Activated CD8-positive, alpha-beta memory T cell treated with anti-CD3 and anti-CD28 coated beads, Interleukin-2, amount 10 ng/mL, durations not matched to agents 7 days and 5 days (primary cell): Measurements from ENCODE around the gene UGT1A3. TPM values are rescaled to one million over a fixed set of nuclear protein-coding genes. Genes with fewer than 3 reads are reported as not detected.

Experiments used
- ATAC-seq: fragments of 150-1000 bp; cut with Tn5 transposase; one replicate; pipeline ENCODE4 v1.10.0; 2021; ENCODE audit warnings: moderate library complexity
- CTCF ChIA-PET: fragments of 350-600 bp; sonication (Branson Sonifier 250); formaldehyde crosslinking; loops from one replicate; lab custom pipeline; 2021; ENCODE audit warnings: antibody characterized with exemption; lab: Charles Lee
- DNase-seq: peaks from one replicate; pipeline ENCODE4 v3.0.0-alpha.2; 2020
- H3K27ac Mint-ChIP-seq: one replicate; pipeline ENCODE4 v1.8.0; 2021; ENCODE audit warnings: mild to moderate bottlenecking, mixed read lengths
- H3K27me3 Mint-ChIP-seq: one replicate; pipeline ENCODE4 v1.8.0; 2021; ENCODE audit warnings: mixed read lengths
- H3K36me3 Mint-ChIP-seq: one replicate; pipeline ENCODE4 v1.8.0; 2021; ENCODE audit warnings: mild to moderate bottlenecking, mixed read lengths
- H3K4me1 Mint-ChIP-seq: one replicate; pipeline ENCODE4 v1.8.0; 2021; ENCODE audit warnings: mixed read lengths
- H3K4me3 Mint-ChIP-seq: one replicate; pipeline ENCODE4 v1.8.0; 2021; ENCODE audit warnings: mild to moderate bottlenecking, moderate library complexity, mixed read lengths
- H3K9me3 Mint-ChIP-seq: one replicate; pipeline ENCODE4 v1.8.0; 2022; ENCODE audit warnings: low read depth, mixed read lengths
- total RNA-seq, 2 experiments: library from RNA; stranded (reverse); gene quantifications; one replicate each; pipeline ENCODE4 v1.2.3, GENCODE V29; 2021

UGT1A3 gene
- total RNA-seq, 2 experiments from 2014 or later, result not detected

DNA sequence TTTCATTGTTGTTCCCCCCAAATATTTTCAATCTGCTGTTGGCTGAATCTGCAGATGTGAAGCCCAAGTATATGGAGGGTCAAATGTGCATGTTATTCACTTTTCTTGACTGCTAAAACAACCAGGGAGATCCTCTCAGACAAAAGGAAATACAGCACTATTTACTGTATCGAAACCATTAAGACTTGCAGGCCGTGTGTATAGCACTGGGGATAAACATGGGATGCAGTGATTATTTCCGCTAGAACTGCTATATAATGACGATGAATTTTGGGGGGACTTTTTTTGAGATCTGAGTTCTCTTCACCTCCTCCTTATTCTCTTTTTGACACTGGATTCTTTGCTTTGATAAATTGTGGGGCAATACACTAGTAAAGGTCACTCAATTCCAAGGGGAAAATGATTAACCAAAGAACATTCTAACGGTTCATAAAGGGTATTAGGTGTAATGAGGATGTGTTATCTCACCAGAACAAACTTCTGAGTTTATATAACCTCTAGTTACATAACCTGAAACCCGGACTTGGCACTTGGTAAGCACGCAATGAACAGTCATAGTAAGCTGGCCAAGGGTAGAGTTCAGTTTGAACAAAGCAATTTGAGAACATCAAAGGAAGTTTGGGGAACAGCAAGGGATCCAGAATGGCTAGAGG, 27.7 kb downstream of the UGT1A3 start:
- DNase-seq (no peak), ATAC-seq (no peak)
- H3K36me3 Mint-ChIP-seq, result no peaks in the 10 kb centered on the region
- peaks cover 9% of the 10 kb centered on the region for H3K27me3 Mint-ChIP-seq
- no peak overlapping the region for H3K27ac Mint-ChIP-seq
- peaks cover 1% of the 10 kb centered on the region for H3K9me3 Mint-ChIP-seq
- CTCF ChIA-PET, result no interaction called here
- no peaks in the 10 kb centered on the region for H3K4me1 Mint-ChIP-seq
- no peak overlapping the region for H3K4me3 Mint-ChIP-seq

DNA sequence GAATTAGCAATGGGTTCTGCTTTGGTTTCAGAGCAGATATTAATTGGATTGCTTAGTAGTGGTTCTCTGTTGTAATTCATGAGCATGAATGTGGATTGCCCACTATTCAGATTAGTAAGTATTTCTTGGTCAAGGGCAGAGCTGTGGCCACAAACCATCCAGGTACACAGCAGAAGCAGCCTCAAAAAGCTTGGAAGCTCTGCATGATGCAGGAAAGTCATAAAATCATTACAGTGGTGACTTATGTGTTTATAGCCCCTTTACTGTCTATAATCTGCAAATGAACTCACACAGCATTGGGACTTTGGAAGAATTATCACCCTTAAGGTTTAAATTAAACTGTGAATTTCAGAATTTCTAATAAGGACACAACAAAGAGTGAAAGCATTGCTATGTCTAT, 29.3 kb downstream of the UGT1A3 start:
- no peak for ATAC-seq

DNA sequence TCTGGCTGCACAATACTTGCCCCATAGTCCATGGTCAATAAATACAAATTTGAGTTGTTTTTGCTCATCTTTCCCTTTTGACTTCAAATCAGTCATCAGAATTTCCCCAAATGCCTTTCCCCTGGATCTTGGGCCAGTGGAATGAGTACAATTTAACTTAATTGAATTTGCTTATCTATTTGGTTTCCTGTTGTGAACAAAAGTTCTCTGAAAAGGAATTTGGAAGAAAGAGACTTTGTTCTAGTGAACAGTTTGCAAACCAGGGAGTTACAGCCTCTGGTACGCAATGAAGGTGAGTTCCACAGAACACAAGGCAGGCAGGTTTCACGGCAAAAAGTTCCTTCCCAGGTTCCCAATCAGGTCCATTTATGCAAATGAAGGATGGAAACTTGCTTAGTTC, 30.0 kb downstream of the UGT1A3 start:
- H3K36me3 Mint-ChIP-seq, result no peaks in the 10 kb centered on the region

More for the DNA sequence above, 29.3 kb downstream of the UGT1A3 start:
- Mint-ChIP-seq H3K27ac (no peak overlapping the region), H3K9me3 (no peaks in the 10 kb centered on the region), H3K36me3 (no peaks in the 10 kb centered on the region), H3K4me1 (no peaks in the 10 kb centered on the region), H3K4me3 (no peak overlapping the region), H3K27me3 (peaks cover 9% of the 10 kb centered on the region)
- no peak for DNase-seq
- CTCF ChIA-PET, result no interaction called here

DNA sequence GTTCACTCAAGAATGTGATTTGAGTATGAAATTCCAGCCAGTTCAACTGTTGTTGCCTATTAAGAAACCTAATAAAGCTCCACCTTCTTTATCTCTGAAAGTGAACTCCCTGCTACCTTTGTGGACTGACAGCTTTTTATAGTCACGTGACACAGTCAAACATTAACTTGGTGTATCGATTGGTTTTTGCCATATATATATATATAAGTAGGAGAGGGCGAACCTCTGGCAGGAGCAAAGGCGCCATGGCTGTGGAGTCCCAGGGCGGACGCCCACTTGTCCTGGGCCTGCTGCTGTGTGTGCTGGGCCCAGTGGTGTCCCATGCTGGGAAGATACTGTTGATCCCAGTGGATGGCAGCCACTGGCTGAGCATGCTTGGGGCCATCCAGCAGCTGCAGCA, 31.2 kb downstream of the UGT1A3 start, which contains the start of gene UGT1A1:
Gene UGT1A1, plus strand, starts transcription at position 228 of the 400 bp plus-strand sequence. Its CDS starts 18 bp downstream, at position 246.
- ATAC-seq, result no peak
- peaks cover 25% of the 10 kb centered on the region for H3K27me3 Mint-ChIP-seq
- no peak within 1 kb of the TSS for H3K27ac Mint-ChIP-seq
- H3K9me3 Mint-ChIP-seq, result no peaks in the 10 kb centered on the region
- no peak for DNase-seq
- no peaks in the 10 kb centered on the region for H3K4me1 Mint-ChIP-seq
- H3K4me3 Mint-ChIP-seq, result no peak within 1 kb of the TSS
- H3K36me3 Mint-ChIP-seq, result no peaks in the 10 kb centered on the region
- CTCF ChIA-PET, result no interaction called here

More for the DNA sequence above, 30.0 kb downstream of the UGT1A3 start:
- DNase-seq (no peak), ATAC-seq (no peak)
- Mint-ChIP-seq H3K4me3 (no peak overlapping the region), H3K27me3 (peaks cover 16% of the 10 kb centered on the region), H3K27ac (no peak overlapping the region), H3K9me3 (no peaks in the 10 kb centered on the region), H3K4me1 (no peaks in the 10 kb centered on the region)
- CTCF ChIA-PET, result no interaction called here

DNA sequence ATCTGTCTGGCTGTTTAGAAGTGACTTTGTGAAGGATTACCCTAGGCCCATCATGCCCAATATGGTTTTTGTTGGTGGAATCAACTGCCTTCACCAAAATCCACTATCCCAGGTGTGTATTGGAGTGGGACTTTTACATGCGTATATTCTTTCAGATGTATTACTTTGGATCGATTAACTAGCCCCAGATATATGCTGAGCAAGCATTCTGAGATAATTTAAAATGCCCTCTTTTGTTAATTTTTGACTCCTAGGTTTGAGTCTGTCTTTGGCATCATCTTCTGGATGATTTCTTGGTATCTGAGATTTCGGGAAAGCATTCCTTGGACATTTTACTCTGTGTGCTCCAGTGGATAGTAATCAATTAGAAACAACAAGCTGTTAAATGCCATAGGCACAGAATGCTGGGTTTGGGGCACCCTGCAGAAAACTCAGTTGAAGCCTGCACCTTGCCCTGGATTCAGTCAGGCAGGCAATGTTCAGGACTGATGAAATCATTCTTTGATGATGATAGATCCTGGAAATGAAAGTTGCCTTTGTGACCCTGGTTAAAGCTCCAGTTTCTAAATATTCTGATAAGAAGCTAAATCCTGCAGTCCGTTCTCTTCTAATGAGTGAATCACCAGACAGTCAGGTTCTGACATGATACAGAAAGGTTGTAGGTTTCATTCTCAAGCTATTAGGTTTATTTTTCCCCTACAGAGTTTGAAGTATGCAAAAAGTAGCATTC, 32.4 kb downstream of the UGT1A3 start:
- Mint-ChIP-seq H3K27ac (no peak overlapping the region), H3K9me3 (no peaks in the 10 kb centered on the region), H3K27me3 (peaks cover 25% of the 10 kb centered on the region), H3K36me3 (no peaks in the 10 kb centered on the region), H3K4me1 (no peaks in the 10 kb centered on the region), H3K4me3 (no peak overlapping the region)
- ATAC-seq, result no peak
- no peak for DNase-seq
- CTCF ChIA-PET, result no interaction called here

DNA sequence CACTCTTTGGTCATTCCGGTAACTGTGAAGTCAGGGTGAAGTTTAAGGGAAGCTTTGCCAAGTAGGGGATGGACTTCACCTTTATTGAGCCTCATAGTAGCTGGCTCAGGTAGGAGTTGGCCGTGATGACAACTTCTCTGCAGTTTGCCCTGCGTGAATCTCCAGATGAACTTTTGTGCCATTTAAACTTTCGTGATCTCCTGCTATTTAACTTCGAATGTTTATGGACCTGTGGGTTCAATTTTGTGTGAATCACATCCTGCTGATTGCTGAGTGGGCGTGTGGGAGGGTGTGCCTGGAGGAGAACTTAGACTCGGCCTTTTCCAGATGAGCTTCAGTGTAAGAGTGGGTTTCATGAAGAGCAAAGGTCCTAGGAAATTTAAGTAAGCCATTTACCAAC, 35.4 kb downstream of the UGT1A3 start:
- DNase-seq (no peak), ATAC-seq (no peak)
- Mint-ChIP-seq H3K9me3 (no peaks in the 10 kb centered on the region), H3K36me3 (no peaks in the 10 kb centered on the region), H3K27me3 (peaks cover 22% of the 10 kb centered on the region), H3K4me1 (no peaks in the 10 kb centered on the region), H3K27ac (no peak overlapping the region), H3K4me3 (no peak overlapping the region)
- CTCF ChIA-PET, result no interaction called here

DNA sequence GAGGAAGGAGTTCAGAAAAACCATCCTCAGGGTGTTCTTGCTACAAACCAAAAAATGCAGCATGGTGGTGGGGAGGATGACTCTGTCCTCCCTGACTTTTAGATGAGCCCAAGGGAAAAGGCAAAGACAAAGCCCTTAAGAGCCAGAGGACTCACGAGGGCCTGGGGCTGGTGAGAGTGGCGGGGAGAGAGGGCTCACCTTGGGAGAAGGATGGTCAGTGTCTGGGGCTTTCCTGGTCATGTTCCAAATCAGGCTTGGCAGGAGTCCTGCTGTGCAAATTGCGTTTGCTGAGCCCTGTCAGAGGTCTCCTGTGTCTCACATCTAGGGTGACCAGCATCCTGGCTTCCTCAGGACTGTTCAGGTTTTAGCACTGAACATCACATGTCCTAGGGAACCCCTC, 35.9 kb downstream of the UGT1A3 start:
- no peaks in the 10 kb centered on the region for H3K36me3 Mint-ChIP-seq
- no peak overlapping the region for H3K27ac Mint-ChIP-seq
- peaks cover 22% of the 10 kb centered on the region for H3K27me3 Mint-ChIP-seq
- no peak overlapping the region for H3K4me3 Mint-ChIP-seq
- H3K9me3 Mint-ChIP-seq, result no peaks in the 10 kb centered on the region
- ATAC-seq, result no peak
- no peak for DNase-seq
- CTCF ChIA-PET, result no interaction called here
- no peaks in the 10 kb centered on the region for H3K4me1 Mint-ChIP-seq

DNA sequence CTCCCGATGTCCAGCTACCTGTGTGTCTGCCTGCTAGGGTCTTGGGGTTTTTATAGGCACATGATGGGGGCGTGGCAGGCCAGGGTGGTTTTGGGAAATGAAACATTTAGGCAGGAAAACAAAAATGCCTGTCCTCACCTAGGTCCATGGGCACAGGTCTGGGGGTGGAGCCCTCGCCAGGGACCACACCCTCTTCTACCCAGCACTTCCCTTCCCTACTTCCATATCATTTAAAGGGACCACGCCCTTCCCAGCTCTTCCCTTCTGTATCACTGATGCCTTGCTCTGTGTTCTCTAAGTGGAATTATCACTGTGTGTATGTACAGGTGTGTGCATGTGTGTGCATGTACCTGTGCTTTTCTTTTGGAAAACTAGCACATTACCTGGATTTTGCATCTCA, 37.6 kb downstream of the UGT1A3 start:
- CTCF ChIA-PET, result no interaction called here
- DNase-seq (no peak), ATAC-seq (no peak)
- no peaks in the 10 kb centered on the region for H3K36me3 Mint-ChIP-seq
- peaks cover 23% of the 10 kb centered on the region for H3K27me3 Mint-ChIP-seq
- no peak overlapping the region for H3K4me3 Mint-ChIP-seq
- no peaks in the 10 kb centered on the region for H3K9me3 Mint-ChIP-seq
- no peak overlapping the region for H3K27ac Mint-ChIP-seq
- no peaks in the 10 kb centered on the region for H3K4me1 Mint-ChIP-seq

DNA sequence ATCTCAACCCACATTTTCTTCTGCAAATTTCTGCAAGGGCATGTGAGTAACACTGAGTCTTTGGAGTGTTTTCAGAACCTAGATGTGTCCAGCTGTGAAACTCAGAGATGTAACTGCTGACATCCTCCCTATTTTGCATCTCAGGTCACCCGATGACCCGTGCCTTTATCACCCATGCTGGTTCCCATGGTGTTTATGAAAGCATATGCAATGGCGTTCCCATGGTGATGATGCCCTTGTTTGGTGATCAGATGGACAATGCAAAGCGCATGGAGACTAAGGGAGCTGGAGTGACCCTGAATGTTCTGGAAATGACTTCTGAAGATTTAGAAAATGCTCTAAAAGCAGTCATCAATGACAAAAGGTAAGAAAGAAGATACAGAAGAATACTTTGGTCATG, 39.2 kb downstream of the UGT1A3 start:
- DNase-seq, result no peak
- CTCF ChIA-PET, result no interaction called here

DNA sequence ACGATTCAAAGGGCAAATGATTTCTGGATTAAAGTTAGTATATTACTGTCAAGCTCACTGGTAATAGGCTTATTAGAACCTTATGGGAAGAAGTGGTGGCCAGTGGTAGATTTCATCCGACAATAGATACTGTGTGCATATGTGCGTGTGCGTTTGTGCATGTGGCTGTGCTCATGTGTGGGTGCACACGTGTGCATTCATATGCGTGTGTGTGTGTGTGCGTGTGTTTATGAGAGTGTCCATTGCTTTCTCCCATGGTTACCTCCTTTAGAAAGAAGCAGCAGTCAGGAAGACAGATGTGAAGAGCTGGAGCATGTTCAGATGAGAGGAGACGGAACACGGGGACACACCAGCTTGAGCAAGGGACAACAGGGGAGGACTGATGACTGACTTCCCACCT, 40.4 kb downstream of the UGT1A3 start:
- H3K36me3 Mint-ChIP-seq, result no peaks in the 10 kb centered on the region

More for the DNA sequence above, 39.2 kb downstream of the UGT1A3 start:
- Mint-ChIP-seq H3K9me3 (no peaks in the 10 kb centered on the region), H3K4me1 (no peaks in the 10 kb centered on the region), H3K36me3 (no peaks in the 10 kb centered on the region), H3K4me3 (no peak overlapping the region), H3K27me3 (peaks cover 19% of the 10 kb centered on the region), H3K27ac (no peak overlapping the region)
- ATAC-seq, result no peak

DNA sequence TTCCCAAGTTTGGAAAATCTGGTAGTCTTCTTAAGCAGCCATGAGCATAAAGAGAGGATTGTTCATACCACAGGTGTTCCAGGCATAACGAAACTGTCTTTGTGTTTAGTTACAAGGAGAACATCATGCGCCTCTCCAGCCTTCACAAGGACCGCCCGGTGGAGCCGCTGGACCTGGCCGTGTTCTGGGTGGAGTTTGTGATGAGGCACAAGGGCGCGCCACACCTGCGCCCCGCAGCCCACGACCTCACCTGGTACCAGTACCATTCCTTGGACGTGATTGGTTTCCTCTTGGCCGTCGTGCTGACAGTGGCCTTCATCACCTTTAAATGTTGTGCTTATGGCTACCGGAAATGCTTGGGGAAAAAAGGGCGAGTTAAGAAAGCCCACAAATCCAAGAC, 43.3 kb downstream of the UGT1A3 start:
- peaks cover 2% of the 10 kb centered on the region for H3K9me3 Mint-ChIP-seq
- DNase-seq (no peak), ATAC-seq (no peak)
- no peak overlapping the region for H3K4me3 Mint-ChIP-seq
- H3K27me3 Mint-ChIP-seq, result peaks cover 3% of the 10 kb centered on the region
- no peaks in the 10 kb centered on the region for H3K36me3 Mint-ChIP-seq
- H3K4me1 Mint-ChIP-seq, result no peaks in the 10 kb centered on the region
- CTCF ChIA-PET, result no interaction called here
- no peak overlapping the region for H3K27ac Mint-ChIP-seq

More for the DNA sequence above, 40.4 kb downstream of the UGT1A3 start:
- Mint-ChIP-seq H3K27ac (no peak overlapping the region), H3K4me1 (no peaks in the 10 kb centered on the region), H3K9me3 (no peaks in the 10 kb centered on the region), H3K4me3 (no peak overlapping the region), H3K27me3 (peaks cover 8% of the 10 kb centered on the region)
- CTCF ChIA-PET, result no interaction called here
- ATAC-seq, result no peak
- DNase-seq, result no peak

DNA sequence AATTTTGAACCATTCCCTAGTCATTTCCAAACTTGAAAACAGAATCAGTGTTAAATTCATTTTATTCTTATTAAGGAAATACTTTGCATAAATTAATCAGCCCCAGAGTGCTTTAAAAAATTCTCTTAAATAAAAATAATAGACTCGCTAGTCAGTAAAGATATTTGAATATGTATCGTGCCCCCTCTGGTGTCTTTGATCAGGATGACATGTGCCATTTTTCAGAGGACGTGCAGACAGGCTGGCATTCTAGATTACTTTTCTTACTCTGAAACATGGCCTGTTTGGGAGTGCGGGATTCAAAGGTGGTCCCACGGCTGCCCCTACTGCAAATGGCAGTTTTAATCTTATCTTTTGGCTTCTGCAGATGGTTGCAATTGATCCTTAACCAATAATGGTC, 43.7 kb downstream of the UGT1A3 start:
- peaks cover 3% of the 10 kb centered on the region for H3K27me3 Mint-ChIP-seq
- H3K27ac Mint-ChIP-seq, result no peak overlapping the region
- ATAC-seq, result no peak
- no peaks in the 10 kb centered on the region for H3K4me1 Mint-ChIP-seq
- H3K9me3 Mint-ChIP-seq, result peaks cover 2% of the 10 kb centered on the region
- no peaks in the 10 kb centered on the region for H3K36me3 Mint-ChIP-seq
- CTCF ChIA-PET, result no interaction called here
- H3K4me3 Mint-ChIP-seq, result no peak overlapping the region
- no peak for DNase-seq

DNA sequence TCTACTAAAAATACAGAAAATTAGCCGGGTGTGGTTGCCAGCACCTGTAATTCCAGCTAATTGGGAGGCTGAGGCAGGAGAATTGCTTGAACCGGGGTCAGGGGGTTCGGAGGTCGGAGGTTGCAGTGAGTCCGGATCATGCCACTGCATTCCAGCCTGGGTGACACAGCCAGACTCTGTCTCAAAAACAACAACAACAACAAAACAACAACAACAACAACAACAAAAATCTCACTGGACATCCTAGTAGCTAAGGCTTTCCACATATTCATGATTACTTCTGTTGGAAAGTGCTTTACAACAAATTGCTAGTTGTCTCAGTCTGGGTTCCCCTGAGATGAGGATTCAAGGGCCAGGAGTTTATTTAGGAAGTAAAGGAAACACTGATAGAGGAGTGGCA, 45.0 kb downstream of the UGT1A3 start:
- DNase-seq, result no peak
- Mint-ChIP-seq H3K4me1 (no peaks in the 10 kb centered on the region), H3K27me3 (peaks cover 6% of the 10 kb centered on the region), H3K4me3 (no peak overlapping the region), H3K9me3 (peaks cover 2% of the 10 kb centered on the region), H3K36me3 (no peaks in the 10 kb centered on the region), H3K27ac (no peak overlapping the region)
- CTCF ChIA-PET, result no interaction called here
- ATAC-seq, result no peak

DNA sequence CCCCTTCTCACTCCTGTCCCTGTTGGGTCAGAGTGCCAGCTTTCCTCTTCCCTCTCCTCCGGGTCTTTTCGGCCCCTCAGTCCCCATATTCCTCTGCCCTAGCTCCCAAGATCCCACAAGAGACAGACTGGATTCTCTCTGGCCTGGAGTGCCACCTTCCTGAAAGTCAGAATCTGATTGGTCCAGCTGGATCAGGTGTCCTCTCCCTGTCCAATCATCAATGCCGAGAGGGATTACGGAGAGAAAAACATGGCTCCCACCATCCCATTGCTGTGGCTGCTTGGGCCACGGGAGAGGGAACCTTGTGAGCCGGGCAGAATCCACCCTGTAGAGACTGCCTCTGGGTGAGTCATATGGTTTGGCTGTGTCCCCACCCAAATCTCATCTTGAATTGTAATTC, 46.6 kb downstream of the UGT1A3 start:
- Mint-ChIP-seq H3K4me3 (no peak overlapping the region), H3K27ac (no peak overlapping the region), H3K36me3 (no peaks in the 10 kb centered on the region), H3K27me3 (peaks cover 6% of the 10 kb centered on the region), H3K4me1 (no peaks in the 10 kb centered on the region), H3K9me3 (peaks cover 2% of the 10 kb centered on the region)
- no peak for ATAC-seq
- DNase-seq, result no peak
- CTCF ChIA-PET, result no interaction called here
